OCI-LY3 (cell line): ENCODE data around the gene TPCN2.

Source experiments
- H2AFZ ChIP-seq: fragments of 200-600, 300-600 bp; shearing (Covaris generic); 2 replicates; pipeline ENCODE4 v1.6.0; 2014; ENCODE audit warnings: antibody characterized with exemption, low read depth, low read length
- H3K27ac ChIP-seq: fragments of 200-600, 300-600 bp; sonication (generic); 2 replicates; pipeline ENCODE4 v1.5.1; 2014; ENCODE audit warnings: mild to moderate bottlenecking, low read length, moderate library complexity, mixed read lengths
- H3K27me3 ChIP-seq: fragments of 200-600, 300-600 bp; sonication (generic); 2 replicates; pipeline ENCODE4 v1.6.1; 2014; ENCODE audit warnings: low read depth, low read length, mixed read lengths
- H3K36me3 ChIP-seq: fragments of 200-600, 300-600 bp; sonication (generic); replicated peaks from 2 replicates; pipeline ENCODE3; 2014; ENCODE audit warnings: low read depth, low read length, mixed read lengths
- H3K4me1 ChIP-seq: fragments of 300-600, 200-600 bp; sonication (generic); 2 replicates; pipeline ENCODE4 v1.6.1; 2014; ENCODE audit warnings: low read length, mixed read lengths
- H3K4me2 ChIP-seq: fragments of 200-600, 300-600 bp; sonication (generic); 2 replicates; pipeline ENCODE4 v1.6.1; 2014; ENCODE audit warnings: low read length, mixed read lengths
- H3K4me3 ChIP-seq: fragments of 300-600, 200-600 bp; sonication (generic); 2 replicates; pipeline ENCODE4 v1.5.1; 2014; ENCODE audit warnings: antibody characterized with exemption, mild to moderate bottlenecking, low read length, moderate library complexity
- H3K79me2 ChIP-seq: fragments of 300-600, 200-600 bp; shearing (Covaris generic); 2 replicates; pipeline ENCODE4 v1.6.1; 2014; ENCODE audit warnings: mild to moderate bottlenecking, low read length, mixed read lengths
- H3K9ac ChIP-seq: fragments of 300-600, 200-600 bp; shearing (Covaris generic); 2 replicates; pipeline ENCODE4 v1.6.0; 2014; ENCODE audit warnings: mild to moderate bottlenecking, low read length, moderate library complexity
- H3K9me3 ChIP-seq: fragments of 200-600, 300-600 bp; shearing (Covaris generic); 2 replicates; pipeline ENCODE4 v1.6.1; 2014; ENCODE audit warnings: low read length, mixed read lengths; ENCODE audit not compliant: insufficient read depth
- H4K20me1 ChIP-seq: fragments of 200-600, 300-600 bp; sonication (generic); 2 replicates; pipeline ENCODE4 v1.6.1; 2016; ENCODE audit warnings: low read length, mixed read lengths; ENCODE audit not compliant: insufficient read depth
- CTCF ChIP-seq: fragments of 200-600, 300-600 bp; sonication (generic); IDR thresholded peaks from 2 replicates; pipeline ENCODE4 v1.5.1; 2014; ENCODE audit warnings: antibody characterized with exemption, low read length, low read depth
- EZH2phosphoT487 ChIP-seq: fragments of 200-600 bp; shearing (Covaris generic); IDR thresholded peaks from 2 replicates; pipeline ENCODE4 v1.6.1; 2018; ENCODE audit warnings: antibody characterized with exemption, mixed run types, low read depth

TPCN2 gene

GRCh38 chr11:69000831-69001242, 47.9 kb upstream of the TPCN2 start:
- no peaks in the 10 kb centered on the region for H3K9me3 ChIP-seq
- no peaks in the 10 kb centered on the region for H3K79me2 ChIP-seq
- H2AFZ ChIP-seq, result no peak overlapping the region
- no peak overlapping the region for H3K4me2 ChIP-seq
- no peak overlapping the region for H3K27ac ChIP-seq
- H3K27me3 ChIP-seq, result peaks cover 12% of the 10 kb centered on the region; the same call in 1 of the 2 replicates
- H3K4me1 ChIP-seq, result peaks cover 3% of the 10 kb centered on the region; the same call in 1 of the 2 replicates
- H3K9ac ChIP-seq, result no peak overlapping the region
- no peaks in the 10 kb centered on the region for H3K36me3 ChIP-seq
- no peaks in the 10 kb centered on the region for H4K20me1 ChIP-seq
- TF ChIP-seq CTCF (no peak), EZH2phosphoT487 (no peak)
- H3K4me3 ChIP-seq, result no peak overlapping the region

- Histone ChIP-seq H3K4me3 (no peak overlapping the region), H3K79me2 (no peaks in the 10 kb centered on the region), H3K36me3 (no peaks in the 10 kb centered on the region), H2AFZ (no peak overlapping the region), H3K27me3 (peaks cover 12% of the 10 kb centered on the region; the same call in 1 of the 2 replicates), H3K4me2 (no peak overlapping the region), H3K9me3 (no peaks in the 10 kb centered on the region), H4K20me1 (no peaks in the 10 kb centered on the region), H3K27ac (no peak overlapping the region), H3K9ac (no peak overlapping the region), H3K4me1 (peaks cover 3% of the 10 kb centered on the region; the same call in 1 of the 2 replicates)
- TF ChIP-seq CTCF, result no peak
- no peak for TF ChIP-seq EZH2phosphoT487
These were observed 47.3 kb upstream of the TPCN2 start for GRCh38 chr11:69001243-69002081.

- no peak for TF ChIP-seq EZH2phosphoT487
- TF ChIP-seq CTCF, result no peak
- H3K4me2 ChIP-seq, result no peak overlapping the region
- H3K4me3 ChIP-seq, result no peak overlapping the region
- no peaks in the 10 kb centered on the region for H4K20me1 ChIP-seq
- no peaks in the 10 kb centered on the region for H3K9me3 ChIP-seq
- peaks cover 12% of the 10 kb centered on the region; the same call in 1 of the 2 replicates for H3K27me3 ChIP-seq
- no peak overlapping the region for H3K27ac ChIP-seq
- H3K4me1 ChIP-seq, result peaks cover 3% of the 10 kb centered on the region; the same call in 1 of the 2 replicates
- H3K36me3 ChIP-seq, result no peaks in the 10 kb centered on the region
- no peaks in the 10 kb centered on the region for H3K79me2 ChIP-seq
- no peak overlapping the region for H2AFZ ChIP-seq
- H3K9ac ChIP-seq, result no peak overlapping the region
These were observed 46.6 kb upstream of the TPCN2 start for GRCh38 chr11:69002110-69002569.

GRCh38 chr11:69002570-69003231, 46.0 kb upstream of the TPCN2 start:
- peaks cover 3% of the 10 kb centered on the region; the same call in 1 of the 2 replicates for H3K4me1 ChIP-seq
- no peak overlapping the region for H2AFZ ChIP-seq
- H3K79me2 ChIP-seq, result no peaks in the 10 kb centered on the region
- no peaks in the 10 kb centered on the region for H4K20me1 ChIP-seq
- no peaks in the 10 kb centered on the region for H3K9me3 ChIP-seq
- H3K4me2 ChIP-seq, result no peak overlapping the region
- no peak overlapping the region for H3K27ac ChIP-seq
- H3K9ac ChIP-seq, result no peak overlapping the region
- peaks cover 12% of the 10 kb centered on the region; the same call in 1 of the 2 replicates for H3K27me3 ChIP-seq
- no peak overlapping the region for H3K4me3 ChIP-seq
- no peaks in the 10 kb centered on the region for H3K36me3 ChIP-seq
- TF ChIP-seq EZH2phosphoT487 (no peak), CTCF (no peak)
